A673 (cell line): Measurements from ENCODE around the gene CEBPB. TPM values are rescaled to one million over a fixed set of nuclear protein-coding genes. Genes with fewer than 3 reads are reported as not detected.

Experiments
- BruUV-seq: library from RNA; stranded (reverse); fragments of 400-500 nt; replicated peaks from 2 replicates; lab custom pipeline; 2021; lab: Mats Ljungman, UMichigan
- CTCF ChIA-PET: fragments of 300-600 bp; sonication (Branson Sonifier 250); formaldehyde crosslinking; loops from one replicate; lab custom pipeline; 2022; ENCODE audit warnings: antibody characterized with exemption; lab: Charles Lee
- POLR2A ChIA-PET: fragments of 300-600 bp; sonication (Branson Sonifier 250); formaldehyde crosslinking; loops from one replicate; lab custom pipeline; 2022; ENCODE audit warnings: antibody characterized with exemption; ENCODE audit not compliant: low non-redundant PET; lab: Charles Lee
- DNase-seq: peaks from one replicate; pipeline ENCODE4 v3.0.0-alpha.2; 2015; ENCODE audit warnings: low spot score
- H3K27ac ChIP-seq: fragments of 200-600 bp; sonication (generic); 2 replicates; pipeline ENCODE4 v1.5.1; 2016; ENCODE audit warnings: mixed run types, low read depth, mild to moderate bottlenecking, mixed read lengths, antibody characterized with exemption, low read length; ENCODE audit not compliant: poor library complexity, severe bottlenecking
- H3K27me3 ChIP-seq: fragments of 200-600 bp; sonication (generic); replicated peaks from 2 replicates; pipeline ENCODE4 v1.6.1; 2017; ENCODE audit warnings: mixed run types, low read depth, mild to moderate bottlenecking, mixed read lengths, antibody characterized with exemption, low read length; ENCODE audit not compliant: insufficient read depth, poor library complexity
- H3K36me3 ChIP-seq: fragments of 200-600 bp; sonication (generic); 2 replicates; pipeline ENCODE4 v1.6.1; 2016; ENCODE audit warnings: mixed run types, mild to moderate bottlenecking, mixed read lengths, antibody characterized with exemption, low read length; ENCODE audit not compliant: insufficient read depth, poor library complexity, severe bottlenecking
- H3K4me1 ChIP-seq: fragments of 200-600 bp; sonication (generic); 2 replicates; pipeline ENCODE4 v1.6.1; 2017; ENCODE audit warnings: mixed run types, mild to moderate bottlenecking, mixed read lengths, antibody characterized with exemption, low read length; ENCODE audit not compliant: insufficient read depth, poor library complexity, severe bottlenecking
- H3K4me3 ChIP-seq: fragments of 200-600 bp; sonication (generic); 2 replicates; pipeline ENCODE4 v1.5.1; 2016; ENCODE audit warnings: low read depth, mixed run types, mild to moderate bottlenecking, mixed read lengths, low read length; ENCODE audit not compliant: poor library complexity, severe bottlenecking
- H3K9me3 ChIP-seq: fragments of 200-600 bp; sonication (generic); 2 replicates; pipeline ENCODE4 v1.6.1; 2016; ENCODE audit warnings: mixed run types, low read depth, mild to moderate bottlenecking, mixed read lengths, antibody characterized with exemption, low read length; ENCODE audit not compliant: poor library complexity, severe bottlenecking
- CTCF ChIP-seq: fragments of 300-800, 200-600 bp; sonication (generic); conservative IDR thresholded peaks from 2 replicates; pipeline ENCODE4 v1.5.1; 2017; ENCODE audit warnings: low read depth, mild to moderate bottlenecking, antibody characterized with exemption, low read length, moderate library complexity, mixed read lengths
- EZH2 ChIP-seq: fragments of 200-600 bp; sonication (generic); IDR thresholded peaks from 2 replicates; pipeline ENCODE4 v1.6.1; 2017; ENCODE audit warnings: borderline replicate concordance, low read depth, mild to moderate bottlenecking, mixed read lengths, antibody characterized with exemption, low read length; ENCODE audit not compliant: poor library complexity, severe bottlenecking
- intact Hi-C: fragments of 100-400 bp; cut with micrococcal nuclease; formaldehyde crosslinking; loops from one replicate; pipeline ENCODE4 v1.10.0; 2022; ENCODE audit not compliant: unreplicated experiment
- total RNA-seq: library from RNA; stranded (reverse); gene quantifications from 2 replicates; pipeline ENCODE4 v1.2.3, GENCODE V29; 2021

The CEBPB gene
- total RNA-seq, 1 experiment from 2014 or later, result 130 TPM

- POLR2A ChIA-PET, result interaction anchor here (0.7 to 1.1 kb wide), 3 partner anchors 12 to 487 kb away, joined by 3 to 8 read pairs (median 4); partner anchors contain the start of gene PEDS1
- no peak for TF ChIP-seq EZH2
- 0 out of 2 replicates have a peak, but pooled peaks have one; percentile 12 for TF ChIP-seq CTCF
- no peaks in the 10 kb centered on the region for H3K27me3 ChIP-seq
- CTCF ChIA-PET, result interaction anchor here (0.5 to 1.4 kb wide), 6 partner anchors 11 to 187 kb away, joined by 3 to 10 read pairs (median 4); no protein-coding TSS in a partner anchor
- intact Hi-C loops, result loop anchor here (5.0 kb wide), 1 partner anchor 94 kb away; no protein-coding TSS in a partner anchor
- peak overlapping the region; percentile 41 for H3K4me3 ChIP-seq
- BruUV-seq, result TSS peak; percentile 92
- DNase-seq, result peak; percentile 99
- peaks cover 22% of the 10 kb centered on the region for H3K4me1 ChIP-seq
- H3K9me3 ChIP-seq, result no peaks in the 10 kb centered on the region
- H3K27ac ChIP-seq, result peak overlapping the region; percentile 89
- H3K36me3 ChIP-seq, result no peaks in the 10 kb centered on the region
These were observed 24.7 kb upstream of the CEBPB start for GRCh38 chr20:50165684-50166554.

GRCh38 chr20:50169329-50169823 is 21.3 kb upstream of the CEBPB start:
- TF ChIP-seq CTCF (peak; percentile 97), EZH2 (no peak)
- peak; percentile 86 for DNase-seq
- no TSS peak for BruUV-seq
- intact Hi-C loops, result loop anchor here (1.0 to 5.0 kb wide), 2 partner anchors 48 to 97 kb away; no protein-coding TSS in a partner anchor
- CTCF ChIA-PET, result interaction anchor here (1.0 to 2.2 kb wide), 5 partner anchors 16 to 190 kb away, joined by 3 to 19 read pairs (median 7); partner anchors contain the start of gene PEDS1
- no peak overlapping the region for H3K4me3 ChIP-seq
- POLR2A ChIA-PET, result no interaction called here
- no peaks in the 10 kb centered on the region for H3K27me3 ChIP-seq
- H3K27ac ChIP-seq, result peak overlapping the region; percentile 52
- peaks cover 16% of the 10 kb centered on the region for H3K4me1 ChIP-seq
- H3K36me3 ChIP-seq, result no peaks in the 10 kb centered on the region
- no peaks in the 10 kb centered on the region for H3K9me3 ChIP-seq

- BruUV-seq, result no TSS peak
- Histone ChIP-seq H3K27me3 (no peaks in the 10 kb centered on the region), H3K9me3 (no peaks in the 10 kb centered on the region), H3K4me3 (no peak overlapping the region), H3K4me1 (peaks cover 5% of the 10 kb centered on the region), H3K36me3 (no peaks in the 10 kb centered on the region), H3K27ac (no peak overlapping the region)
- intact Hi-C loops, result no loop called here
- TF ChIP-seq CTCF (no peak), EZH2 (no peak)
- ChIA-PET CTCF (interaction anchor here (0.6 to 0.7 kb wide), 2 partner anchors 71 to 192 kb away, joined by 9 to 14 read pairs; no protein-coding TSS in a partner anchor), POLR2A (no interaction called here)
- DNase-seq, result no peak
These were observed 19.9 kb upstream of the CEBPB start for GRCh38 chr20:50170549-50171220.
